Fibroblast of the aortic adventitia (primary cell): Measurements from ENCODE around the gene FHOD1. TPM values are rescaled to one million over a fixed set of nuclear protein-coding genes. Genes with fewer than 3 reads are reported as not detected.

Experiments
- DNase-seq: peaks from one replicate; pipeline ENCODE4 v3.0.0-alpha.2; 2010; ENCODE audit warnings: low read depth
- H3K4me3 ChIP-seq: 2 replicates; pipeline ENCODE4 v1.5.1; 2011; ENCODE audit warnings: low read depth, mild to moderate bottlenecking, control low read depth, low read length, moderate library complexity
- CTCF ChIP-seq: IDR thresholded peaks from 2 replicates; pipeline ENCODE4 v1.5.1; 2011; ENCODE audit warnings: mild to moderate bottlenecking, low read length, control low read depth, inconsistent platforms; ENCODE audit not compliant: insufficient read depth
- total RNA-seq: library from RNA; depleted of rRNA; stranded (reverse); fragments of >200 nt; gene quantifications from 2 replicates; pipeline ENCODE4 v1.2.3, GENCODE V29; 2012; ENCODE audit warnings: low replicate concordance

The FHOD1 gene
- total RNA-seq, 1 donor, result 14.1 TPM

- no peak within 1 kb of the TSS for H3K4me3 ChIP-seq
- TF ChIP-seq CTCF, result no peak
- DNase-seq, result no peak
Observed at GRCh38 chr16:67190041-67190440, 57.2 kb downstream of the FHOD1 start, which contains the start of gene EXOC3L1. Gene EXOC3L1 (minus strand): TSS chr16:67190136. CDS start chr16:67189676, 460 bp downstream.

- no peak for DNase-seq
- no peak for TF ChIP-seq CTCF
Observed at GRCh38 chr16:67188798-67189197, 58.5 kb downstream of the FHOD1 start.

GRCh38 chr16:67188323-67188722 lies 59.0 kb downstream of the FHOD1 start:
- TF ChIP-seq CTCF, result no peak
- DNase-seq, result no peak
- no peak overlapping the region for H3K4me3 ChIP-seq

More at GRCh38 chr16:67188798-67189197, 58.5 kb downstream of the FHOD1 start:
- no peak overlapping the region for H3K4me3 ChIP-seq

DNA sequence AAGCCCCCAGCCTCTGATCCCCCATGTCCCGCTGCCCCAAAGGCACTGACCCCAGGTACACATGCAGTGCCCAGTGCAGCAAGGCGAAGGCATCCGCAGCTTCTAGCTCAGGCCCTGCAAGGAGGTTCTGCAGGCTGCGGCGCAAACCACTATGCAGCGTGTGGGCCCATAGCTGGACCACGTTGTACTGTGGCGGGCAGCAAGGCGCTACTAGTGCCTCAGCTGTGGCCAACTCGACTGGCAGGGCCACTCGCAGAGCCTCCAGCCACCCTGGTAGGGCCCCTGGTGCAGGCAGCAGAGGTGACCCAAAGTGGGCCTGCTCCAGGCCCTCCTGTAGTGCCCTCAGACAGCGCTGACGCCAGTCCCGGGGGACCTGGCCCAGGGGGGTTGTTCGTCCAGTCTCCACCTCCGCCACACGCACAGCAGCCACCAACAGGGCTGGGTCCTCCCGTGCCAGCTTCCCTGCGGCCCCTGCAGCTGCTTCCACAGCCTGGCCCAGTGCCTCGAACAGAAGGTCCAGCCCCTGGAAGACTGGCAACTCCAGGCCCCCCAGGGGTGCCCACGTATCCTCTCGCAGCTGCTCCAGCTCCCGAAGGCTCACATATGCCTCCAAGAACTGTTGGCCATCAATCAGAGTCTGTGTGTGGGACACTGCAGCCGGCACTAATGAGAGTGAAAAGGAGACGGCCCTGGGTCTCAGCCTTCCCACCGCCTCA lies 59.9 kb downstream of the FHOD1 start:
- H3K4me3 ChIP-seq, result no peak overlapping the region
- DNase-seq, result no peak
- no peak for TF ChIP-seq CTCF

DNA sequence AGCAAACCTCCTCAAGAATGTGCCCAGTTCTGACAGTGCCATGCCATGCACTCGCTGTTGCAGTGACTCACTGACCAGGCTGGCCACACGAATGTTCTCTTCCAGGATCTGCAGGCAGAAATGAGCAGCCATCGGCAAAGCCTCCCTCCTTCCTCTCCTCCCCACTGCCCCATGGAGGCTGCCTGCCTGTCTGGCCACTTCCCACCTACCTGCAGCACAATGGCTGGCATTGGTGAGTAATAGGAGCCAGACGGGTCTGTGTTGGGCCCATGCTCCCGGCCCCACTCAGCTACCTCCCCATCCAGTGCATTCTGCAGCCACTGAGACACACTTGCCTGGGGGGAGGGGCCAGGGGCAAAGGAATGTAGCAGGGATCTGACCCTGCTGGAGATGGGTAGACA lies 60.7 kb downstream of the FHOD1 start:
- TF ChIP-seq CTCF, result no peak
- DNase-seq, result no peak
- no peak overlapping the region for H3K4me3 ChIP-seq

GRCh38 chr16:67185651-67186134 lies 61.6 kb downstream of the FHOD1 start:
- DNase-seq, result no peak
- TF ChIP-seq CTCF, result no peak
- H3K4me3 ChIP-seq, result peak overlapping the region; percentile 34
